SU-DHL-6 (cell line): ENCODE results near the gene TXNRD2.

Source experiments
- H2AFZ ChIP-seq: fragments of 200-600 bp; sonication (generic); 2 replicates; pipeline ENCODE4 v1.6.1; 2014; ENCODE audit warnings: low read depth, mild to moderate bottlenecking, moderate library complexity, mixed read lengths, antibody characterized with exemption, low read length; ENCODE audit not compliant: severe bottlenecking
- H3F3A ChIP-seq: fragments of 200-600 bp; shearing (Covaris generic); 2 replicates; pipeline ENCODE4 v1.6.0; 2016; ENCODE audit warnings: antibody characterized with exemption, mild to moderate bottlenecking; ENCODE audit not compliant: insufficient read depth
- H3K27ac ChIP-seq: fragments of 200-600 bp; sonication (generic); 2 replicates; pipeline ENCODE4 v1.5.1; 2016; ENCODE audit warnings: low read depth, mild to moderate bottlenecking, low read length, moderate library complexity, mixed read lengths
- H3K27me3 ChIP-seq: fragments of 200-600 bp; sonication (generic), shearing (Covaris generic); 2 replicates; pipeline ENCODE4 v1.6.0; 2014; ENCODE audit warnings: mild to moderate bottlenecking, low read length
- H3K36me3 ChIP-seq: fragments of 200-600 bp; sonication (generic); 2 replicates; pipeline ENCODE4 v1.6.1; 2014; ENCODE audit warnings: mild to moderate bottlenecking, low read length, mixed read lengths
- H3K4me2 ChIP-seq: fragments of 300-600, 200-600 bp; shearing (Covaris generic), sonication (generic); 2 replicates; pipeline ENCODE4 v1.6.0; 2014; ENCODE audit warnings: low read length, low read depth, mild to moderate bottlenecking; ENCODE audit not compliant: poor library complexity, severe bottlenecking
- H3K4me3 ChIP-seq: fragments of 200-600 bp; sonication (generic); 2 replicates; pipeline ENCODE4 v1.5.1; 2014; ENCODE audit warnings: antibody characterized with exemption, low read length, mild to moderate bottlenecking, mixed read lengths; ENCODE audit not compliant: insufficient read depth, poor library complexity, severe bottlenecking
- H3K79me2 ChIP-seq: fragments of 200-600 bp; sonication (generic); 2 replicates; pipeline ENCODE4 v1.6.1; 2014; ENCODE audit warnings: mild to moderate bottlenecking, low read length, moderate library complexity; ENCODE audit not compliant: insufficient read depth
- H3K9ac ChIP-seq: fragments of 200-600 bp; sonication (generic); 2 replicates; pipeline ENCODE4 v1.7.0; 2014; ENCODE audit warnings: mild to moderate bottlenecking, low read length
- H3K9me2 ChIP-seq: fragments of 200-600 bp; sonication (generic); replicated peaks from 2 replicates; pipeline ENCODE4 v1.6.1; 2014; ENCODE audit warnings: low read length; ENCODE audit not compliant: insufficient read depth
- H3K9me3 ChIP-seq: fragments of 200-600 bp; sonication (generic); 2 replicates; pipeline ENCODE4 v1.6.1; 2014; ENCODE audit warnings: low read length, mixed read lengths; ENCODE audit not compliant: insufficient read depth
- H4K20me1 ChIP-seq: fragments of 200-600 bp; sonication (generic); 2 replicates; pipeline ENCODE4 v1.6.1; 2014; ENCODE audit warnings: low read depth, mild to moderate bottlenecking, antibody characterized with exemption, low read length, moderate library complexity, mixed read lengths
- EZH2phosphoT487 ChIP-seq: fragments of 200-600 bp; sonication (generic), shearing (Covaris generic); conservative IDR thresholded peaks from 2 replicates; pipeline ENCODE4 v1.6.1; 2018; ENCODE audit warnings: mild to moderate bottlenecking, antibody characterized with exemption, low read length, moderate library complexity, mixed read lengths
- TF ChIP-seq, protein P1 (sequence below): fragments of 200-600 bp; sonication (generic); IDR thresholded peaks from one replicate; pipeline ENCODE4 v1.5.1; 2017; ENCODE audit warnings: antibody characterized with exemption, mild to moderate bottlenecking, low read length, moderate library complexity; ENCODE audit not compliant: insufficient read depth, poor library complexity, severe bottlenecking

TXNRD2 gene

GRCh38 chr22:19872779-19873137, 68.9 kb downstream of the TXNRD2 start:
- no peaks in the 10 kb centered on the region for H3K36me3 ChIP-seq
- H3K27me3 ChIP-seq: no peaks in the 10 kb centered on the region
- H2AFZ ChIP-seq: no peak overlapping the region
- H3K9me3 ChIP-seq: no peaks in the 10 kb centered on the region
- TF ChIP-seq, protein P1, sequence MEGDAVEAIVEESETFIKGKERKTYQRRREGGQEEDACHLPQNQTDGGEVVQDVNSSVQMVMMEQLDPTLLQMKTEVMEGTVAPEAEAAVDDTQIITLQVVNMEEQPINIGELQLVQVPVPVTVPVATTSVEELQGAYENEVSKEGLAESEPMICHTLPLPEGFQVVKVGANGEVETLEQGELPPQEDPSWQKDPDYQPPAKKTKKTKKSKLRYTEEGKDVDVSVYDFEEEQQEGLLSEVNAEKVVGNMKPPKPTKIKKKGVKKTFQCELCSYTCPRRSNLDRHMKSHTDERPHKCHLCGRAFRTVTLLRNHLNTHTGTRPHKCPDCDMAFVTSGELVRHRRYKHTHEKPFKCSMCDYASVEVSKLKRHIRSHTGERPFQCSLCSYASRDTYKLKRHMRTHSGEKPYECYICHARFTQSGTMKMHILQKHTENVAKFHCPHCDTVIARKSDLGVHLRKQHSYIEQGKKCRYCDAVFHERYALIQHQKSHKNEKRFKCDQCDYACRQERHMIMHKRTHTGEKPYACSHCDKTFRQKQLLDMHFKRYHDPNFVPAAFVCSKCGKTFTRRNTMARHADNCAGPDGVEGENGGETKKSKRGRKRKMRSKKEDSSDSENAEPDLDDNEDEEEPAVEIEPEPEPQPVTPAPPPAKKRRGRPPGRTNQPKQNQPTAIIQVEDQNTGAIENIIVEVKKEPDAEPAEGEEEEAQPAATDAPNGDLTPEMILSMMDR: no peak
- TF ChIP-seq EZH2phosphoT487: no peak
- H3K9me2 ChIP-seq: no peaks in the 10 kb centered on the region
- H4K20me1 ChIP-seq: no peaks in the 10 kb centered on the region
- H3K79me2 ChIP-seq: no peaks in the 10 kb centered on the region
- no peak overlapping the region for H3K27ac ChIP-seq
- no peak overlapping the region for H3K4me3 ChIP-seq
- no peak overlapping the region for H3K9ac ChIP-seq
- no peaks in the 10 kb centered on the region for H3F3A ChIP-seq
- H3K4me2 ChIP-seq: no peak overlapping the region

- H2AFZ ChIP-seq: no peak overlapping the region
- no peaks in the 10 kb centered on the region for H4K20me1 ChIP-seq
- H3K79me2 ChIP-seq: no peaks in the 10 kb centered on the region
- H3K4me3 ChIP-seq: no peak overlapping the region
- no peak overlapping the region for H3K4me2 ChIP-seq
- no peak overlapping the region for H3K27ac ChIP-seq
- H3F3A ChIP-seq: no peaks in the 10 kb centered on the region
- H3K9me2 ChIP-seq: no peaks in the 10 kb centered on the region
- TF ChIP-seq, protein P1: no peak
- TF ChIP-seq EZH2phosphoT487: no peak
- no peaks in the 10 kb centered on the region for H3K9me3 ChIP-seq
- no peaks in the 10 kb centered on the region for H3K36me3 ChIP-seq
- no peak overlapping the region for H3K9ac ChIP-seq
- H3K27me3 ChIP-seq: no peaks in the 10 kb centered on the region
Measured at GRCh38 chr22:19871845-19872778, 69.5 kb downstream of the TXNRD2 start.

GRCh38 chr22:19871023-19871844, 70.4 kb downstream of the TXNRD2 start:
- H3K36me3 ChIP-seq: no peaks in the 10 kb centered on the region

More at GRCh38 chr22:19871023-19871844, 70.4 kb downstream of the TXNRD2 start:
- Histone ChIP-seq H3K4me3 (no peak overlapping the region), H3K27me3 (no peaks in the 10 kb centered on the region), H3K9me2 (no peaks in the 10 kb centered on the region), H3K27ac (no peak overlapping the region), H3K79me2 (no peaks in the 10 kb centered on the region), H3K9me3 (no peaks in the 10 kb centered on the region), H3K4me2 (no peak overlapping the region), H4K20me1 (no peaks in the 10 kb centered on the region), H3K9ac (no peak overlapping the region), H2AFZ (no peak overlapping the region), H3F3A (no peaks in the 10 kb centered on the region)
- TF ChIP-seq, protein P1: no peak
- no peak for TF ChIP-seq EZH2phosphoT487
